Erythroblast (primary cell): Measurements from ENCODE around the gene MYO1D.

Experiments
- GATA1 ChIP-seq: IDR thresholded peaks from 2 replicates; pipeline ENCODE4 v1.6.1; 2011; ENCODE audit warnings: low read depth, mild to moderate bottlenecking, control low read depth, low read length, moderate library complexity
- POLR2A ChIP-seq: IDR thresholded peaks from 2 replicates; pipeline ENCODE4 v1.6.1; 2011; ENCODE audit warnings: mild to moderate bottlenecking, low read length

DNA sequence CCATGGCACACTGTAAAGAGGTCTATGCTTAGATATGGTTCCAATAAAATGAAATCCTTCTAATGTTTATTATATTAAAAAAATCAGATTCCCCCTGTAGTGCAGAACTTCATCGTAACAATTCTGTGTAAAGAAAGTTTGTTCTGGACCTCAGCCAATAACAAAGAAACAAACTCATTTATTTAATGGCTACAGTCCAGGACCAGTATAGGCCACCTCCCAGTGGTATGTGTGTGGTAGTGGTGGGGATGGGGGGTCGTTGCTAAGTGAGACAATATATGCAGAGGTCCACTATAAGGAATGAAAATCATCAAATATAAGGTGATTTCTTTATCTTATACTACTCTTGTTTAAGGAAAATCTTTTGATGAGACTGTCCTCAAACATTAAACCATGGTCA, 253.7 kb downstream of the MYO1D start:
- TF ChIP-seq POLR2A = no peak
- no peak for TF ChIP-seq GATA1
